SK-N-SH treated with all-trans-retinoic acid at 6 μM for 48 hours (cell line): Measurements from ENCODE around the gene WDR55.

Experiments used
- ATAC-seq: fragments of 200-7000 bp; cut with Tn5 transposase; 3 replicates; pipeline ENCODE4 v1.9.1; 2020; ENCODE audit warnings: mild to moderate bottlenecking, moderate library complexity
- ARNTL ChIP-seq: fragments of 450-650 bp; formaldehyde crosslinking; IDR thresholded peaks from 2 replicates; pipeline ENCODE4 v1.5.0; 2020; ENCODE audit warnings: low read depth, mild to moderate bottlenecking, moderate library complexity, borderline replicate concordance
- BACH2 ChIP-seq: fragments of 250-450 bp; sonication (Bioruptor Pico); IDR thresholded peaks from 2 replicates; pipeline ENCODE4 v1.9.0; 2021; ENCODE audit warnings: mild to moderate bottlenecking, borderline replicate concordance
- CSDC2 ChIP-seq: fragments of 250-450 bp; sonication (Bioruptor Pico); IDR thresholded peaks from 2 replicates; pipeline ENCODE4 v1.5.0; 2020; ENCODE audit warnings: mild to moderate bottlenecking, moderate library complexity
- CSRNP3 ChIP-seq: fragments of 250-450 bp; sonication (Bioruptor Pico); IDR thresholded peaks from 2 replicates; pipeline ENCODE4 v1.5.1; 2021; ENCODE audit warnings: mild to moderate bottlenecking, moderate library complexity
- ESRRG ChIP-seq: fragments of 250-450 bp; sonication (Bioruptor Pico); IDR thresholded peaks from 2 replicates; pipeline ENCODE4 v1.6.1; 2021; ENCODE audit warnings: mild to moderate bottlenecking
- GLIS3 ChIP-seq: fragments of 250-450 bp; sonication (Bioruptor Pico); IDR thresholded peaks from 2 replicates; pipeline ENCODE4 v1.5.0; 2020; ENCODE audit warnings: mild to moderate bottlenecking, moderate library complexity
- ISL1 ChIP-seq: fragments of 250-450 bp; sonication (Bioruptor Pico); IDR thresholded peaks from 2 replicates; pipeline ENCODE4 v2.1.2; 2022; ENCODE audit warnings: mild to moderate bottlenecking, moderate library complexity
- OSR1 ChIP-seq: fragments of 250-450 bp; sonication (Bioruptor Pico); IDR thresholded peaks from 2 replicates; pipeline ENCODE4 v1.8.0; 2022; ENCODE audit warnings: moderate library complexity, mild to moderate bottlenecking, inconsistent platforms
- POU6F1 ChIP-seq: fragments of 250-450 bp; sonication (Bioruptor Pico); IDR thresholded peaks from 2 replicates; pipeline ENCODE4 v1.8.0; 2021; ENCODE audit warnings: low read depth, mild to moderate bottlenecking, moderate library complexity, borderline replicate concordance
- PPARA ChIP-seq: fragments of 250-450 bp; sonication (Bioruptor Pico); IDR thresholded peaks from 2 replicates; pipeline ENCODE4 v1.5.0; 2020; ENCODE audit warnings: mild to moderate bottlenecking, borderline replicate concordance
- RARB ChIP-seq: fragments of 250-450 bp; sonication (Bioruptor Pico); IDR thresholded peaks from 2 replicates; pipeline ENCODE4 v1.8.0; 2021; ENCODE audit warnings: mild to moderate bottlenecking, moderate library complexity
- SNAI2 ChIP-seq: fragments of 250-450 bp; sonication (Bioruptor Pico); IDR thresholded peaks from 2 replicates; pipeline ENCODE4 v1.5.0; 2020; ENCODE audit warnings: mild to moderate bottlenecking, moderate library complexity
- TOX ChIP-seq: fragments of 250-450 bp; sonication (Bioruptor Pico); IDR thresholded peaks from 2 replicates; pipeline ENCODE4 v1.8.0; 2021; ENCODE audit warnings: mild to moderate bottlenecking, moderate library complexity, borderline replicate concordance
- TSHZ2 ChIP-seq: fragments of 250-450 bp; sonication (Bioruptor Pico); IDR thresholded peaks from 2 replicates; pipeline ENCODE4 v1.5.0; 2020; ENCODE audit warnings: mild to moderate bottlenecking, moderate library complexity
- ZC3H10 ChIP-seq: fragments of 250-450 bp; sonication (Bioruptor Pico); IDR thresholded peaks from 2 replicates; pipeline ENCODE4 v1.5.1; 2021; ENCODE audit warnings: mild to moderate bottlenecking, moderate library complexity
- ZFP3 ChIP-seq: fragments of 250-450 bp; sonication (Bioruptor Pico); IDR thresholded peaks from 2 replicates; pipeline ENCODE4 v1.5.0; 2020; ENCODE audit warnings: mild to moderate bottlenecking, moderate library complexity
- ZFP30 ChIP-seq: fragments of 450-650 bp; formaldehyde crosslinking; IDR thresholded peaks from 2 replicates; pipeline ENCODE4 v1.5.0; 2022; ENCODE audit warnings: mild to moderate bottlenecking, moderate library complexity
- ZNF565 ChIP-seq: fragments of 450-650 bp; formaldehyde crosslinking; conservative IDR thresholded peaks from 2 replicates; pipeline ENCODE4 v1.5.0; 2020; ENCODE audit warnings: low read depth, mild to moderate bottlenecking, moderate library complexity
- ZNF70 ChIP-seq: fragments of 450-650 bp; formaldehyde crosslinking; IDR thresholded peaks from 2 replicates; pipeline ENCODE4 v1.5.0; 2020; ENCODE audit warnings: mild to moderate bottlenecking, moderate library complexity
- ZNF8 ChIP-seq: fragments of 450-650 bp; formaldehyde crosslinking; IDR thresholded peaks from 2 replicates; pipeline ENCODE4 v1.5.0; 2020; ENCODE audit warnings: mild to moderate bottlenecking, moderate library complexity
- TF ChIP-seq, protein P1 (sequence below): fragments of 250-450 bp; sonication (Bioruptor Pico); IDR thresholded peaks from 2 replicates; pipeline ENCODE4 v1.5.1; 2020; ENCODE audit warnings: low read depth, mild to moderate bottlenecking, moderate library complexity
- TF ChIP-seq, protein P2 (sequence below): fragments of 250-450 bp; sonication (Bioruptor Pico); IDR thresholded peaks from 2 replicates; pipeline ENCODE4 v1.8.0; 2020; ENCODE audit warnings: mild to moderate bottlenecking, moderate library complexity, borderline replicate concordance

The WDR55 gene

DNA sequence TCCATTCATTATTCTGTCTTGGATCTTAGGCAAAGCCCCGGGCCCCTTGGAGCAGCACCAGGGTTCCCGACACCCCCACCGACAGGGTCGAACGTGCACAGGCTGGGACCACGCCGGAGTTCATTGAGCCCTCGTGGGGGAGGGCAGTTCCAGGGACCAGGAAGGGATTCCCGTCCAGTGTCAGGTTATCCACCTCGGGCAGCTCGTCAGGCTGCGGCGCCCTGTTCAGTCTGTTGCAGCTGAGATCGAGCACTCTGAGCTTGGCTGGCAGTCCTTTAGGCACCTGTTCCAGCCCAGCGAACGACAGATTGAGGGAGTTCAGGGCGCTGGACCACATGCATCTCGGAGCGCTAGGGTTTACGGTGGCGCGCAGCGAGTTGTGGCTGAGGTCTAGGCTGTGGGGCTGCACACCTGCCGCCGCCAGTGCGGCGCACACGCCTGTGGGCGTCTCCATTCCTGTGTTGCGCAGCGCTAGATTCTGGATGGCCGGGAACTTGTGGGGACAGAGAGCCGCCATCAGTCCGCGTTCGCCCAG, 32.8 kb upstream of the WDR55 start:
- ATAC-seq = no peak
- TF ChIP-seq PPARA (CRISPR knock-in tag) = no peak
- no peak for TF ChIP-seq ZC3H10
- TF ChIP-seq SNAI2 (CRISPR knock-in tag) = no peak
- TF ChIP-seq ZNF70 (CRISPR knock-in tag) = no peak
- no peak for TF ChIP-seq ARNTL (CRISPR knock-in tag)
- TF ChIP-seq TOX (CRISPR knock-in tag) = no peak
- TF ChIP-seq ZFP3 (CRISPR knock-in tag) = no peak
- TF ChIP-seq ISL1 (CRISPR knock-in tag) = no peak
- no peak for TF ChIP-seq ZNF8 (CRISPR knock-in tag)
- TF ChIP-seq TSHZ2 (CRISPR knock-in tag) = no peak
- TF ChIP-seq, protein P1, sequence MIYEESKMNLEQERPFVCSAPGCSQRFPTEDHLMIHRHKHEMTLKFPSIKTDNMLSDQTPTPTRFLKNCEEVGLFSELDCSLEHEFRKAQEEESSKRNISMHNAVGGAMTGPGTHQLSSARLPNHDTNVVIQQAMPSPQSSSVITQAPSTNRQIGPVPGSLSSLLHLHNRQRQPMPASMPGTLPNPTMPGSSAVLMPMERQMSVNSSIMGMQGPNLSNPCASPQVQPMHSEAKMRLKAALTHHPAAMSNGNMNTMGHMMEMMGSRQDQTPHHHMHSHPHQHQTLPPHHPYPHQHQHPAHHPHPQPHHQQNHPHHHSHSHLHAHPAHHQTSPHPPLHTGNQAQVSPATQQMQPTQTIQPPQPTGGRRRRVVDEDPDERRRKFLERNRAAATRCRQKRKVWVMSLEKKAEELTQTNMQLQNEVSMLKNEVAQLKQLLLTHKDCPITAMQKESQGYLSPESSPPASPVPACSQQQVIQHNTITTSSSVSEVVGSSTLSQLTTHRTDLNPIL (CRISPR knock-in tag) = no peak

DNA sequence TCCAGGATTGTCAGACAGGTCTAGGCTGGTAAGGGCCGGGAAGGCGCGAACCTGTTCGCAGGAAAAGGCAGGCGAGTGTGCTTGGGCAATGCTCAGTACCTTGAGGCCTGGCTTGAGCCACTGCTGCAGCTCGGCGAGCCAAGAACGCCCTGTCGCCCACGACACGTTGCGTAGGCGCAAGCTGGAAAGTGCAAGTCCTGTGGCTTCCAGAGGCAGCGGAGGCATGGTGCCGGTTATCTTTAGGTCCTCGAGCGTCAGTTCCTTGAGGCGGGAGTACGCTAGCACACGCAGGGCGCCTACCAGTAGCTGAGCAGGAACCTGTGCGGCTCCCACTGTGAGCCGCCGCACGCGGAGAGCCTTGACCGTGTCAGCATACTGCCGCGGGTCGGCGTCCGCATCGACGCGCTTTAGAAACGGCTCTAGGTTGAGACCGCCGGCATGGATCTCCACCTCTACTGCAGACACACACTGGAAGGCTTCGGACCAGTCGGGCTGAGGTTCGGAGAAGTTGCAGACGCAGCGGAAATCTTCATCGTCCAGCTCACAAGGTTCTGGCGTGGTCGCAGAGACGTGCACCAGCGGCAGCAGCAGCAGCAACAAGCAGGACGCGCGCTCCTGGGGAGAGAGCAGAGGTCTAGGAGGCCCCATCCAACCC, 32.2 kb upstream of the WDR55 start:
- TF ChIP-seq ZFP3 (CRISPR knock-in tag) = no peak
- no peak for TF ChIP-seq ZNF565 (CRISPR knock-in tag)
- no peak for TF ChIP-seq CSRNP3 (CRISPR knock-in tag)
- TF ChIP-seq BACH2 (CRISPR knock-in tag) = no peak
- TF ChIP-seq GLIS3 = no peak
- no peak for TF ChIP-seq TOX (CRISPR knock-in tag)
- TF ChIP-seq, all 23 proteins: peak for 0
- no peak for ATAC-seq

- ATAC-seq = no peak
- TF ChIP-seq ISL1 (CRISPR knock-in tag) = no peak
- TF ChIP-seq GLIS3 = no peak
- no peak for TF ChIP-seq SNAI2 (CRISPR knock-in tag)
- no peak for TF ChIP-seq ZNF565 (CRISPR knock-in tag)
- TF ChIP-seq BACH2 (CRISPR knock-in tag) = no peak
- no peak for TF ChIP-seq ESRRG (CRISPR knock-in tag)
- no peak for TF ChIP-seq PPARA (CRISPR knock-in tag)
- TF ChIP-seq POU6F1 (CRISPR knock-in tag) = no peak
- no peak for TF ChIP-seq RARB
- TF ChIP-seq CSDC2 = no peak
- TF ChIP-seq ZFP30 = no peak
Measured at GRCh38 chr5:140633021-140633471, 31.7 kb upstream of the WDR55 start, which contains the start of gene CD14. CD14 (minus strand) TSS chr5:140633175; CDS start chr5:140633071, 104 bp downstream.

DNA sequence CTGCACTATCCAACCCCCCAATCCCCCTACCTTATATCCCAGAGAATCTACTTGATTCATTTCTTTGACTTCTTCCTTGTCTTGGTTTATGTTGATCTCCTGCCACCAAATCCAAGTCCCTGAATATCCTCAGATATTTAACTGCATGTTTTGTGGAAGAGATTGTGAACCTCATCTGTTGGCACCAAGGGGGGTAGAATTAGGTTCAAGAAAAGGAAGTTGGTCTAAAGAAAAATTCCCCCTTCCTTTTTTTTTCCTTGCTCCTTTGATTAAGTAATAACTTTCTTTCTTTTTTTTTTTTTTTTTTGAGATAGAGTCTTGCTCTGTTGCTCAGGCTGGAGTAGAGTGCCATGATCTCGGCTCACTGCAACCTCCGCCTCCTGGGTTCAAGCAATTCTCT, 31.2 kb upstream of the WDR55 start:
- ATAC-seq = no peak

More for the DNA sequence above, 31.2 kb upstream of the WDR55 start:
- TF ChIP-seq ZFP30 = no peak
- no peak for TF ChIP-seq BACH2 (CRISPR knock-in tag)
- TF ChIP-seq OSR1 (CRISPR knock-in tag) = no peak
- TF ChIP-seq, protein P2, sequence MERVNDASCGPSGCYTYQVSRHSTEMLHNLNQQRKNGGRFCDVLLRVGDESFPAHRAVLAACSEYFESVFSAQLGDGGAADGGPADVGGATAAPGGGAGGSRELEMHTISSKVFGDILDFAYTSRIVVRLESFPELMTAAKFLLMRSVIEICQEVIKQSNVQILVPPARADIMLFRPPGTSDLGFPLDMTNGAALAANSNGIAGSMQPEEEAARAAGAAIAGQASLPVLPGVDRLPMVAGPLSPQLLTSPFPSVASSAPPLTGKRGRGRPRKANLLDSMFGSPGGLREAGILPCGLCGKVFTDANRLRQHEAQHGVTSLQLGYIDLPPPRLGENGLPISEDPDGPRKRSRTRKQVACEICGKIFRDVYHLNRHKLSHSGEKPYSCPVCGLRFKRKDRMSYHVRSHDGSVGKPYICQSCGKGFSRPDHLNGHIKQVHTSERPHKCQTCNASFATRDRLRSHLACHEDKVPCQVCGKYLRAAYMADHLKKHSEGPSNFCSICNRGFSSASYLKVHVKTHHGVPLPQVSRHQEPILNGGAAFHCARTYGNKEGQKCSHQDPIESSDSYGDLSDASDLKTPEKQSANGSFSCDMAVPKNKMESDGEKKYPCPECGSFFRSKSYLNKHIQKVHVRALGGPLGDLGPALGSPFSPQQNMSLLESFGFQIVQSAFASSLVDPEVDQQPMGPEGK (CRISPR knock-in tag) = no peak
- TF ChIP-seq ZNF70 (CRISPR knock-in tag) = no peak
- no peak for TF ChIP-seq ESRRG (CRISPR knock-in tag)
- TF ChIP-seq CSRNP3 (CRISPR knock-in tag) = no peak
- no peak for TF ChIP-seq ZNF565 (CRISPR knock-in tag)
- TF ChIP-seq RARB = no peak
- TF ChIP-seq, all 23 proteins: peak for 0
